Mesenchymal stem cell (in vitro differentiated cells and primary cell): ENCODE data around the gene TASOR2.

Experiments used
- DNase-seq: peaks from one replicate; pipeline ENCODE4 v3.0.0-alpha.2; 2013
- H2AFZ ChIP-seq: one replicate; pipeline ENCODE4 v1.6.1; 2013; ENCODE audit warnings: low read depth, mild to moderate bottlenecking, control low read depth, inconsistent platforms, low read length, moderate library complexity
- H2AK5ac ChIP-seq: 2 replicates; pipeline ENCODE4 v1.6.1; 2013; ENCODE audit warnings: low read length, moderate library complexity, mild to moderate bottlenecking, inconsistent platforms; ENCODE audit not compliant: severe bottlenecking
- H2BK120ac ChIP-seq: one replicate; pipeline ENCODE4 v1.6.1; 2013; ENCODE audit warnings: low read depth, mild to moderate bottlenecking, inconsistent platforms, low read length, moderate library complexity
- H2BK12ac ChIP-seq, 2 experiments: one replicate each; pipeline ENCODE4 v1.6.1; 2013; ENCODE audit warnings: inconsistent platforms in 2 of 2, low read length in 2 of 2, mild to moderate bottlenecking in 2 of 2, moderate library complexity in 2 of 2, control low read depth in 1 of 2
- H2BK15ac ChIP-seq: one replicate; pipeline ENCODE4 v1.6.1; 2013; ENCODE audit warnings: mild to moderate bottlenecking, low read depth, inconsistent platforms; ENCODE audit not compliant: poor library complexity, severe bottlenecking
- H2BK5ac ChIP-seq: 2 replicates; pipeline ENCODE4 v1.6.1; 2013; ENCODE audit warnings: low read depth, mild to moderate bottlenecking, low read length, control low read depth, inconsistent platforms; ENCODE audit not compliant: poor library complexity, severe bottlenecking
- H3K14ac ChIP-seq, 2 experiments: one replicate each; pipeline ENCODE4 v1.6.1; 2013; ENCODE audit warnings: inconsistent platforms in 2 of 2, low read length in 2 of 2, control low read depth in 1 of 2, mild to moderate bottlenecking in 1 of 2, moderate library complexity in 1 of 2
- H3K18ac ChIP-seq, 2 experiments: one replicate each; pipeline ENCODE4 v1.6.1; 2013; ENCODE audit warnings: inconsistent platforms in 2 of 2, low read length in 2 of 2, control low read depth in 1 of 2, low read depth in 1 of 2, mild to moderate bottlenecking in 1 of 2
- H3K23ac ChIP-seq, 2 experiments: one replicate each; pipeline ENCODE4 v1.6.1; 2013; ENCODE audit warnings: inconsistent platforms in 2 of 2, low read length in 2 of 2, mild to moderate bottlenecking in 2 of 2, moderate library complexity in 2 of 2, control low read depth in 1 of 2
- H3K27ac ChIP-seq: 2 replicates; pipeline ENCODE4 v1.5.1; 2013; ENCODE audit warnings: mild to moderate bottlenecking, moderate library complexity, low read length, control low read depth, inconsistent platforms; ENCODE audit not compliant: poor library complexity, severe bottlenecking
- H3K27me3 ChIP-seq, 2 experiments: 2 replicates each; pipeline versions ENCODE4 v1.6.1 to v1.7.0; 2013; ENCODE audit warnings: low read length in 2 of 2, mild to moderate bottlenecking in 2 of 2, moderate library complexity in 2 of 2, control low read depth in 1 of 2, inconsistent platforms in 1 of 2; ENCODE audit not compliant: control insufficient read depth in 1 of 2, insufficient read depth in 1 of 2
- H3K36me3 ChIP-seq, 2 experiments: 2 replicates each; pipeline versions ENCODE4 v1.6.1 to v1.7.0; 2013; ENCODE audit warnings: low read length in 2 of 2, control low read depth in 1 of 2, inconsistent platforms in 1 of 2, low read depth in 1 of 2, mild to moderate bottlenecking in 1 of 2; ENCODE audit not compliant: insufficient read depth in 2 of 2, control insufficient read depth in 1 of 2
- H3K4ac ChIP-seq, 2 experiments: one replicate each; pipeline ENCODE4 v1.6.1; 2013; ENCODE audit warnings: inconsistent platforms in 2 of 2, low read length in 2 of 2, mild to moderate bottlenecking in 2 of 2, moderate library complexity in 2 of 2, control low read depth in 1 of 2, low read depth in 1 of 2
- H3K4me1 ChIP-seq: 2 replicates; pipeline ENCODE4 v1.6.1; 2013; ENCODE audit warnings: low read depth, low read length, control low read depth; ENCODE audit not compliant: control insufficient read depth, insufficient read depth
- H3K4me2 ChIP-seq: 2 replicates; pipeline ENCODE4 v1.6.1; 2013; ENCODE audit warnings: low read length, mild to moderate bottlenecking, inconsistent platforms; ENCODE audit not compliant: poor library complexity, severe bottlenecking
- H3K4me3 ChIP-seq, 2 experiments: 2 replicates each; pipeline versions ENCODE4 v1.5.1 to v1.7.0; 2013; ENCODE audit warnings: low read length in 2 of 2, mild to moderate bottlenecking in 2 of 2, control low read depth in 1 of 2, low read depth in 1 of 2; ENCODE audit not compliant: insufficient read depth in 1 of 2
- H3K79me1 ChIP-seq: replicated peaks from 2 replicates; pipeline ENCODE4 v1.6.1; 2013; ENCODE audit warnings: mild to moderate bottlenecking, control low read depth, low read length, inconsistent platforms; ENCODE audit not compliant: poor library complexity, severe bottlenecking
- H3K9ac ChIP-seq: 2 replicates; pipeline ENCODE4 v1.7.0; 2013; ENCODE audit warnings: mild to moderate bottlenecking, low read length, moderate library complexity
- H3K9me3 ChIP-seq: 2 replicates; pipeline ENCODE4 v1.7.0; 2013; ENCODE audit warnings: mild to moderate bottlenecking, low read length; ENCODE audit not compliant: control insufficient read depth
- H4K8ac ChIP-seq: one replicate; pipeline ENCODE4 v1.6.1; 2013; ENCODE audit warnings: inconsistent platforms, mild to moderate bottlenecking, low read length, moderate library complexity
- H4K91ac ChIP-seq: one replicate; pipeline ENCODE4 v1.6.1; 2013; ENCODE audit warnings: mild to moderate bottlenecking, low read length, inconsistent platforms
- WGBS: methylation state at CpG from one replicate; pipeline ENCODE4 v1.1.7; 2013; ENCODE audit warnings: mixed read lengths; 5-methylcytosine and 5-hydroxymethylcytosine counted together

TASOR2 gene

GRCh38 chr10:5691786-5692185 lies 7.1 kb downstream of the TASOR2 start:
- no peak for DNase-seq
- Histone ChIP-seq H3K9ac (peak overlapping the region; percentile 89), H3K27me3 (no peaks in the 10 kb centered on the region)

DNA sequence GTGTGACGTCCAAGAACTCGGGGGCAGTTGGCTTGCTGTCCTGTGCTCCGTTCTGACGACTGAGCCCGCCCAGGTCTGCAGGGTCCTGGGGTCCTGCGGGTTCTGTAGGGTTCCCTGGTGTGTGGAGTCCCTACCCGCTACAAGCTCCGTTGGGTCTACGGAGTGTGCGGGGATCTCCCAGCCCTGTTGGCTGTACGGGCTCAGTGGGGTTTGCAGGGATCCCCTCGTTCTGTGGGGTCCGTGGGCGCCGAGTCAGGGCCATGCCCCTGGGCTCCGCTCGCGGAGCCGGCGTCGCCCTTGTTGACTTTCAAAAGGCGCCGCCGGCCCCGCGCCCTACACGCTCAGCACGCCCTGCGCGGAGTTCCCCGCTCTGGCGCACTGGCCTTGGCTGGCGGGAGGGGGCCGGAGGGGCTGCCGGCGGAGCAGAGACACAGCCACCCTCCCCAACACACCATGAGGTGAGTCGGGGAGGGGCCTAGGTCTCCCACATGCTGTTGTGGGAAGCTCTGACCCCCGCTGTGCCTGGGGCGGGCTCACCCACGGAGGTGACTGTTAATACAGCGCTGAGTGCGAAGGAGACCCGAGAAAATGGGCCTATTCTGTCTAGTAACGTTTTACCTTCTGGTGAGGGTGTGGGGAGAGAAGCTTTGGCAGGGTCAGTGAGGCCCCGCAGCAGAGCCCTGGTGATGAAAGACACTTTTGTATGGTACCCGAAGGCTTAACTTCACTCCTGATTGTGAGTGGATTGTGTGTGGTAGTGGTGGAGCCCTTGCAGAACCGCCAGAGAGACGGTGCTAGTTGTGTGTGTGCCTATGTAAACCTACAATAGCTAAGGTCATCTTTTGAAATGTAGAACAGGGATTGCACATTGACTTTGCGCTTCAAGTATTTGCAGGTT lies 8.1 kb downstream of the TASOR2 start:
- H2BK5ac ChIP-seq: no peak overlapping the region
- H3K79me1 ChIP-seq: peaks cover 19% of the 10 kb centered on the region
- H3K4me2 ChIP-seq: peak overlapping the region; percentile 97
- no peaks in the 10 kb centered on the region for H3K27me3 ChIP-seq
- H3K27ac ChIP-seq: peak overlapping the region; percentile 6
- no peak overlapping the region for H2BK15ac ChIP-seq
- H4K91ac ChIP-seq: peak overlapping the region; percentile 84
- no peak overlapping the region for H2BK120ac ChIP-seq
- peak overlapping the region; percentile 33 for H2AFZ ChIP-seq
- H3K4me3 ChIP-seq: peak overlapping the region; percentile 68 to 81
- peak overlapping the region; percentile 89 for H3K9ac ChIP-seq
- H3K4ac ChIP-seq: peak overlapping the region; percentile 58 to 82
- peak overlapping the region; percentile 72 to 91 for H3K18ac ChIP-seq
- peaks cover 10% of the 10 kb centered on the region for H3K4me1 ChIP-seq
- WGBS: 8% methylated on average over 43 of the region's 49 CpGs
- H3K36me3 ChIP-seq: peaks cover 0 to 5% of the 10 kb centered on the region in 2 experiments
- peak overlapping the region; percentile 8 for H4K8ac ChIP-seq
- H3K23ac ChIP-seq: peak overlapping the region in 1 of 2 experiments; percentile 34
- no peaks in the 10 kb centered on the region for H3K9me3 ChIP-seq
- peak; percentile 81 for DNase-seq
- no peak overlapping the region for H2AK5ac ChIP-seq
- H2BK12ac ChIP-seq: no peak overlapping the region
- H3K14ac ChIP-seq: peak overlapping the region in 1 of 2 experiments; percentile 96

More at GRCh38 chr10:5691786-5692185, 7.1 kb downstream of the TASOR2 start:
- no peak overlapping the region for H2AFZ ChIP-seq
- no peak overlapping the region for H3K14ac ChIP-seq
- no peak overlapping the region for H2BK15ac ChIP-seq
- WGBS: 55% methylated on average over 4 of the region's 8 CpGs
- peaks cover 0 to 5% of the 10 kb centered on the region in 2 experiments for H3K36me3 ChIP-seq
- no peak overlapping the region for H3K27ac ChIP-seq
- H2BK12ac ChIP-seq: no peak overlapping the region
- H3K79me1 ChIP-seq: peaks cover 14% of the 10 kb centered on the region
- no peak overlapping the region for H3K4me2 ChIP-seq
- no peak overlapping the region for H3K4ac ChIP-seq
- peak overlapping the region in 1 of 2 experiments; percentile 81 for H3K4me3 ChIP-seq
- H2BK120ac ChIP-seq: no peak overlapping the region
- H4K91ac ChIP-seq: no peak overlapping the region
- H3K23ac ChIP-seq: no peak overlapping the region
- no peak overlapping the region for H2BK5ac ChIP-seq
- no peaks in the 10 kb centered on the region for H3K9me3 ChIP-seq
- no peak overlapping the region for H3K18ac ChIP-seq
- peaks cover 10% of the 10 kb centered on the region for H3K4me1 ChIP-seq
- no peak overlapping the region for H2AK5ac ChIP-seq
- H4K8ac ChIP-seq: no peak overlapping the region

GRCh38 chr10:5694573-5694972 lies 9.9 kb downstream of the TASOR2 start:
- Histone ChIP-seq H3K4me2 (no peak overlapping the region), H3K79me1 (peaks cover 19% of the 10 kb centered on the region), H2AFZ (no peak overlapping the region), H2BK5ac (no peak overlapping the region), H2BK12ac (no peak overlapping the region), H3K27me3 (no peaks in the 10 kb centered on the region), H3K27ac (no peak overlapping the region), H2BK15ac (no peak overlapping the region), H4K91ac (no peak overlapping the region), H3K9me3 (no peaks in the 10 kb centered on the region), H3K4me1 (peaks cover 10% of the 10 kb centered on the region), H3K9ac (no peak overlapping the region), H3K23ac (no peak overlapping the region), H2BK120ac (no peak overlapping the region), H3K18ac (no peak overlapping the region), H3K4me3 (no peak overlapping the region), H2AK5ac (no peak overlapping the region), H3K36me3 (no peaks in the 10 kb centered on the region), H3K4ac (no peak overlapping the region), H4K8ac (no peak overlapping the region), H3K14ac (no peak overlapping the region)
- DNase-seq: no peak
- WGBS: no CpG with 5 or more reads among the region's 1 CpG

DNA sequence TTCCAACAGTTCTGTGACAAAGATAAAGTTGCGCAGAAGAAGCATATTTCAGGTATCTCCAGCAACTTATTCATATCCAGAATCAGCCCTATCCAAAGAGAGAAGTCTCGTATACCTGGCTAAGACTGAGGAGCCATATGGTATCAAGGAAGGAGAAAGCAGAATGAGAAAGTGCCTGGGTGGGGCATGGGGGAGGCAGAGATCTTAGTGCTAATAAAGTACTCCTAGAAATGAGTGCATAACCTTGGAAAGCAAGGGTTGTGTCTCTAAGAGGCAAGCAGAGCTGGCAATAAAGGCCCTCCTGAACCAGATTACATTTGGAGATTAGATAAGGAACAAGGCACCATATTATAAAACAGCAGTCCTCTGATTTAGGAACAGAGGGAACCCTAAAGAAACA lies 12.7 kb downstream of the TASOR2 start:
- H2BK12ac ChIP-seq: no peak overlapping the region
- no peak overlapping the region for H3K9ac ChIP-seq
- no peak overlapping the region for H3K18ac ChIP-seq
- H3K23ac ChIP-seq: no peak overlapping the region
- H3K4me2 ChIP-seq: no peak overlapping the region
- H3K79me1 ChIP-seq: peaks cover 18% of the 10 kb centered on the region
- no peak overlapping the region for H2AFZ ChIP-seq
- H3K36me3 ChIP-seq: no peaks in the 10 kb centered on the region
- H2BK5ac ChIP-seq: no peak overlapping the region
- no peak overlapping the region for H3K14ac ChIP-seq
- no peak overlapping the region for H2BK120ac ChIP-seq
- no peak overlapping the region for H2BK15ac ChIP-seq
- H3K9me3 ChIP-seq: no peaks in the 10 kb centered on the region
- DNase-seq: no peak
- no peak overlapping the region for H3K4me3 ChIP-seq
- H4K8ac ChIP-seq: no peak overlapping the region
- no peak overlapping the region for H3K27ac ChIP-seq
- peaks cover 7% of the 10 kb centered on the region for H3K4me1 ChIP-seq
- 77% methylated on average over 1 of the region's 2 CpGs for WGBS
- no peak overlapping the region for H4K91ac ChIP-seq
- H3K4ac ChIP-seq: no peak overlapping the region
- no peaks in the 10 kb centered on the region for H3K27me3 ChIP-seq
- H2AK5ac ChIP-seq: no peak overlapping the region
